ENCODE data around the gene FUT6.

FUT6 gene

DNA sequence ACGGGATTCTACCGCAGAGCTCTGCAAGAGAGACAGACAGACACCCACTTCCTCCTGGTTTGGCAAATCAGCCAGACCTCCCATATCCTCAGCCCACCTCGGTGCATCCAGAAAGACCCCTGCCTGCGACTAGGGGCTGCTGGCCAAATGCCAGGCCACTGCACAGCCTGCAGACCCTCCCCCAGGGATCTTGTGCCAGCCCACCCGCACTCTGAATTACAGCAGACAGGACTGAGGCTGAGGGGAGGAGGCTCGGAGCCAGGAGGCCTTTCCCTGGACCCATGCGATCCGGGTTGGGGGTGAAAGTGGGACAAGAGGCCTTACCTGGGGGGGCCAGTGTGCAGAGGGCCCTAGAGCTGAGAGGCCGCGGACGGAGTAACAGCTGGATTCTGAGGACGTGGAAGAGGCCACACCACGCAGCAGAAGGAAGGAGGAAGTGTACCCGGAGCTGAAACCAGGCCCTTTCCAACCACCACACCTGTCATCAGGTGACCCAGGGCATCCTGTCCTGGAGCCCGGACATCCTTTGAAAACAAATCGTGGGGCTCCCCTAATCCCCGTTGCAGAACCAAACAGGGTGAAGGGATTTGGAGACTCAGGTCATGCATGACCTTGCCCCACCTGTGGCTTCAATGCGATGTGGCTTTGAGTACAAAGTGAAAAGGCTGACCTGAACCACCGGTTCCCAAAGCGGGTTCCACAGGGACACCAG, 993 bp downstream of the FUT6 start:
- no peak for DNase-seq (ENCODE audit: low spot score)
- TF ChIP-seq, protein P1, sequence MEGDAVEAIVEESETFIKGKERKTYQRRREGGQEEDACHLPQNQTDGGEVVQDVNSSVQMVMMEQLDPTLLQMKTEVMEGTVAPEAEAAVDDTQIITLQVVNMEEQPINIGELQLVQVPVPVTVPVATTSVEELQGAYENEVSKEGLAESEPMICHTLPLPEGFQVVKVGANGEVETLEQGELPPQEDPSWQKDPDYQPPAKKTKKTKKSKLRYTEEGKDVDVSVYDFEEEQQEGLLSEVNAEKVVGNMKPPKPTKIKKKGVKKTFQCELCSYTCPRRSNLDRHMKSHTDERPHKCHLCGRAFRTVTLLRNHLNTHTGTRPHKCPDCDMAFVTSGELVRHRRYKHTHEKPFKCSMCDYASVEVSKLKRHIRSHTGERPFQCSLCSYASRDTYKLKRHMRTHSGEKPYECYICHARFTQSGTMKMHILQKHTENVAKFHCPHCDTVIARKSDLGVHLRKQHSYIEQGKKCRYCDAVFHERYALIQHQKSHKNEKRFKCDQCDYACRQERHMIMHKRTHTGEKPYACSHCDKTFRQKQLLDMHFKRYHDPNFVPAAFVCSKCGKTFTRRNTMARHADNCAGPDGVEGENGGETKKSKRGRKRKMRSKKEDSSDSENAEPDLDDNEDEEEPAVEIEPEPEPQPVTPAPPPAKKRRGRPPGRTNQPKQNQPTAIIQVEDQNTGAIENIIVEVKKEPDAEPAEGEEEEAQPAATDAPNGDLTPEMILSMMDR (IDR thresholded peaks at IDR 0.05; ENCODE audit: extremely low read depth, insufficient read depth, missing control alignments) = no peak
- in situ Hi-C loops (cut with MboI; ENCODE audit: low pct_unique_long_range_greater_than_20kb, low sequenced_read_pairs, unreplicated experiment) = no loop called here

DNA sequence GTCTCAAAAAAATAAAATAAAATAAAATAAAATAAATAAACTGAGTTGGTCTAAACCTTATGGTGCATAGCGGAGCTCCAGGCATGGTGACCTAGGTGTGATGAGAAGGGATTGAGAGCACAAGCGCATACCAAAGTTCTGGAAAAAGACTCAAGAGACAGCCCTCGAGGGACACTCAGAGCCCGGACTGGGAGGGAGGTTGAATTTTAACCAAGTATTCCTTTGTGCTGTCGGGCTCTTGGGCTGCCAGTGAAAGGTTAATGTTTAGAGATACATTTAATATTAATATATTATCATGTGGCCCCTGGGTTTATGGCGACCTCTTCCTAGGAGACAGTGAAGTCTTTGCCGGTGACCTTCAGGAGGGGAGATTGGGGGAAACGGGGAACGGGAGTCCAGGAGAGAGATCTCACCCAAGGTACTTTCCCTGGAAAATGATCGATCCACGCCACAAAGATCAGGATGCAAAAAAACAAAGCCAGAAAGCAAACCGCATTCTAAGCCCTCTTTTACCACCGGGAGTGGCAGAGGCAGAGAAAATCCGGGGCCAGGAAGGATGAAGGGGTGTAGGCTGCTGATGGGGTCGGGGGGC, 1.6 kb downstream of the FUT6 start:
- TF ChIP-seq, protein P1 (IDR thresholded peaks at IDR 0.05; ENCODE audit: extremely low read depth, insufficient read depth, missing control alignments) = no peak
- in situ Hi-C loops (cut with MboI; ENCODE audit: low pct_unique_long_range_greater_than_20kb, low sequenced_read_pairs, unreplicated experiment) = no loop called here
- DNase-seq (ENCODE audit: low spot score) = no peak

DNA sequence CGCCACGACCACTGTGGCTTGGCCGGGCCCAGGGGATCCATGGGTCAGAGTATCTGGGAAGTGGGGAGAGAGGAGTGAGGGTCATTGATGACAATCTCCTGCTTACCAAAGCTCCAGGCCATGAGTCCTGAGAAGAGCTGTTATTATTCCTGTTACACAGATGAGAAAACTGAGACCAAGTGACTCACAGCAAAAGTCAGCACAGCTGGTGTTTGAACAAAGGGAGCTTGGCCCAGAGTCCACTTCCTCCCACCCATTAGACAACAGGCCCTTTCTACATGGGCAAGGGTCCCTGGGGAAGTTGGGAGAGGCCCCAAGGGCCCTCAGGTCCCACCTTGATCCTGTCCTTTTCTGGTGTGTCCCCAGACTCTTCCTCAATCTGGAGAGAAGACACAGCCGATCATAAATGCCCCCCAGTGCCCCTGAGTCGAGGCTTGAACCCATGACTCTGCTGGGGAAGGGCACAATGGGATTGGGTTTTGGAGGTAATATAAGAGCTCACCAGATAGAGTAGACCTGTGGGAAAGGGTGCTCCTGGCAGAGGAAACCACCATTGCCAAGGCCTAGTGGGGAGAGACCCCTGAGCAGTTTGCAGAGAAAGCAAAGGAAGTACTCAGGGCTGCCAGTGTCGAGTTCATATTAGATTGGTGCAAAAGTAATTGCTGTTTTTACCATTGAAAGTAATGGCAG, 6.8 kb downstream of the FUT6 start:
- TF ChIP-seq, protein P1 (IDR thresholded peaks at IDR 0.05; ENCODE audit: extremely low read depth, insufficient read depth, missing control alignments) = no peak
- in situ Hi-C loops (cut with MboI; ENCODE audit: low pct_unique_long_range_greater_than_20kb, low sequenced_read_pairs, unreplicated experiment) = no loop called here
- no peak for DNase-seq (ENCODE audit: low spot score)

DNA sequence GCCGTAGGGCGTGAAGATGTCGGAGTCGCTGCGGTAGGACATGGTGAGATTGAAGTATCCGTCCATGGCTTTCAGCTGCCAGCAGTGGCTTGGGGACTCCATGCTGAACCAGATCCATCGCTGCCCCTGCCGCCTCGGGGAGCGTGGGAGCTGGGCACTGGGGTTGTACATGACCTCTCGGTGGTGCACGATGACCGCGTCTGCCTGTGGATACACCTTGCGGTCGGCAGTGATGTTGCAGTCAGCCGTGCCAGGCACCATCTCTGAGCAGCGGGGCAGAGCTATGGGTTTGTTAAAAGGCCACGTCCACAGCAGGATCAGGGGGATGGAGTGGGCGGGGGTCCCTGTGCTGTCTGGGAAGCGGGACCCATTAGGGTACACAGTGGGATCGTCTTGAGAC, 7.4 kb downstream of the FUT6 start:
- in situ Hi-C loops (cut with MboI; ENCODE audit: low pct_unique_long_range_greater_than_20kb, low sequenced_read_pairs, unreplicated experiment) = no loop called here
- no peak for DNase-seq (ENCODE audit: low spot score)
- TF ChIP-seq, protein P1 (IDR thresholded peaks at IDR 0.05; ENCODE audit: extremely low read depth, insufficient read depth, missing control alignments) = no peak

DNA sequence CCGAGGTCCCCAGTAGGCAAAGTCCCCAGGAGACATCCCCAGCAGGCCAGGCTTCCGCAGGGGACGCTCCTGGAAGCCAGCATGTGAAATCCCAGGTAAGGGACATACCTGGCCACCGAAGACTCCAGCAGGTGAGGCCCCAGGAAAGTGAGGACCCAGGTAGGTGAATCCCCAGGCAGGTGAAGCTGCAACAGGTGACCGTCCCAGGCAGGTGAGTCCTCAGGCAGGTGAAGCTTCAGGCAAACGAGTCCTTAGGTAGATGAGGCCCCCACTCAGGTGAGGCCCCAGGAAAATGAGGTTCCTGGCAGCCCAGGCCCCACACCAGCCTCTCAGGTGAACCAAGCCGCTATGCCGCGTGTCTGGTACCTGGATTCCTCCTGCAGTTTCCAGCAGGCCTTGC, 8.3 kb downstream of the FUT6 start:
- in situ Hi-C loops (cut with MboI; ENCODE audit: low pct_unique_long_range_greater_than_20kb, low sequenced_read_pairs, unreplicated experiment) = no loop called here
- TF ChIP-seq, protein P1 (IDR thresholded peaks at IDR 0.05; ENCODE audit: extremely low read depth, insufficient read depth, missing control alignments) = no peak
- DNase-seq (ENCODE audit: low spot score) = no peak

DNA sequence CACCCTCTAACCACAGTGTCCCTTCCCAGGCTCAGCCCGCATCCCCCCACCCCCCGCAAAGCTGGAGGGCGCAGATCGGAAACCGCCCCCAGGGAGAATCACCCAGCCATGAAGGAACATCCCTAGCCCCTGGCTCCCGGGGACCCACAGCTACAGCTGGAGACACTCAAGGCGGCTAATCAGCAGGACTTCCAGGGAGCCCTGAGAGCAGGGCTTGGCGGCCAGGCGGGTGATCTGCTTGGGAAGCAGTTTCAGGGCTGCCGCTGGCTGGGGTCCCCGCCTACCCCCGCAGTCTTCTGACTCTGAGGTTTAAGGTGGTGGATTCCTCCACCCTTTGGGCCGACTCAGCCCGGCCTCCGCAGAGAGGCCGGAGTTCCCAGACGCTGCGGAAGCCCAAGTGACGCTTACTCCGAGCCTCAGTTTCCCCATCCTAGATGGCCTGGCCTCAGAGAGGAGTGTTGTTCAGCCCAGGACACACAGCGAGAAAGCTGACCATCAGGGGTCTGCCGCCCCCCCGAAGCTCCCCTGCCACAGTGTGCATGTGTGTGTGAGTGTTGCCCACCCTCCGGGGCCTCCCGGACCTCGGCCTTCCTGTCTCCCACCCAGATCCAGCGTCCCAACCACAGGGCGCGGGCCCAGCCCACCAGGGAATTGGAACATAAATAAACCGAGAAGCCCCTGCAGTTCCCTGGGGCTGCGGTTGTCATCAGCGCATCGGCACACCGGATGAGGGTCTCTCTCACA, 9.8 kb downstream of the FUT6 start:
- TF ChIP-seq, protein P1 (IDR thresholded peaks at IDR 0.05; ENCODE audit: extremely low read depth, insufficient read depth, missing control alignments) = no peak
- in situ Hi-C loops (cut with MboI; ENCODE audit: low pct_unique_long_range_greater_than_20kb, low sequenced_read_pairs, unreplicated experiment) = no loop called here
- no peak for DNase-seq (ENCODE audit: low spot score)
